HCT116 (cell line): ENCODE measurements around the gene WDR4. TPM values are rescaled to one million over a fixed set of nuclear protein-coding genes. Genes with fewer than 3 reads are reported as not detected.

Experiments used
- ATAC-seq: fragments of 200-7000 bp; cut with Tn5 transposase; 2 replicates; pipeline ENCODE4 v1.9.1; 2020; ENCODE audit warnings: mild to moderate bottlenecking, moderate library complexity
- BruUV-seq: library from RNA; stranded (reverse); fragments of 400-500 nt; replicated peaks from 2 replicates; lab custom pipeline; 2021; lab: Mats Ljungman, UMichigan
- CTCF ChIA-PET: fragments of 300-600 bp; sonication (Branson Sonifier 250); formaldehyde crosslinking; loops from one replicate; lab custom pipeline; 2021; ENCODE audit warnings: antibody characterized with exemption; lab: Charles Lee
- POLR2A ChIA-PET: fragments of 300-600, 350-600 bp; sonication (Branson Sonifier 250); formaldehyde crosslinking; loops from one replicate; lab custom pipeline; 2021; ENCODE audit warnings: antibody characterized with exemption; lab: Charles Lee
- RAD21 ChIA-PET, 2 experiments: fragments of 300-600 bp; sonication (Branson Sonifier 250); formaldehyde crosslinking; loops; one replicate each; lab custom pipeline; 2023; ENCODE audit warnings: low total read pairs in 2 of 2; ENCODE audit not compliant: uncharacterized antibody in 2 of 2, unreplicated experiment in 2 of 2, low non-redundant PET in 1 of 2; lab: Charles Lee
- DNase-seq: peaks from one replicate; pipeline ENCODE4 v3.0.0-alpha.2; 2010; ENCODE audit warnings: low read depth, low spot score
- H2AFZ ChIP-seq: fragments of 200-600 bp; shearing (Covaris generic), sonication (generic); 2 replicates; pipeline ENCODE4 v1.6.1; 2017; ENCODE audit warnings: low read depth, mixed run types, mixed read lengths, antibody characterized with exemption, low read length; ENCODE audit not compliant: poor library complexity, severe bottlenecking
- H3K27ac ChIP-seq: 2 replicates; pipeline ENCODE4 v1.5.1; 2012; ENCODE audit warnings: low read depth, low read length
- H3K27me3 ChIP-seq: fragments of 200-600 bp; sonication (generic); 2 replicates; pipeline ENCODE4 v1.6.1; 2016; ENCODE audit warnings: mixed run types, low read length, mixed read lengths; ENCODE audit not compliant: insufficient read depth
- H3K36me3 ChIP-seq, 2 experiments: fragments of 200-500 bp in 1 of 2; fragments of 200-600 bp in 1 of 2; sonication (Bioruptor generic) in 1 of 2; sonication (generic) in 1 of 2; 2 replicates each; pipeline versions ENCODE4 v1.5.1 to v1.6.1; 2014 to 2016; ENCODE audit warnings: low read length in 2 of 2, inconsistent platforms in 1 of 2, mixed read lengths in 1 of 2, mixed run types in 1 of 2; ENCODE audit not compliant: insufficient read depth in 2 of 2, control insufficient read depth in 1 of 2
- H3K4me1 ChIP-seq, 2 experiments: fragments of 200-600 bp in 1 of 2; sonication (generic) in 1 of 2; 2 replicates each; pipeline versions ENCODE4 v1.5.1 to v1.6.1; 2012 to 2017; ENCODE audit warnings: low read length in 2 of 2, inconsistent platforms in 1 of 2, mild to moderate bottlenecking in 1 of 2, mixed read lengths in 1 of 2, mixed run types in 1 of 2, moderate library complexity in 1 of 2; ENCODE audit not compliant: insufficient read depth in 2 of 2, control insufficient read depth in 1 of 2
- H3K4me2 ChIP-seq: fragments of 200-600 bp; sonication (generic); 2 replicates; pipeline ENCODE4 v1.6.1; 2017; ENCODE audit warnings: mixed run types, low read length, mixed read lengths
- H3K4me3 ChIP-seq, 2 experiments: fragments of 200-600 bp in 1 of 2; sonication (generic) in 1 of 2; replicated peaks in 1 of 2; 2 replicates each; pipeline ENCODE4 v1.5.1; 2011 to 2016; ENCODE audit warnings: low read length in 2 of 2, control low read depth in 1 of 2, low read depth in 1 of 2, mild to moderate bottlenecking in 1 of 2, mixed read lengths in 1 of 2, mixed run types in 1 of 2
- H3K79me2 ChIP-seq: fragments of 200-600 bp; sonication (generic); 2 replicates; pipeline ENCODE4 v1.6.1; 2017; ENCODE audit warnings: mild to moderate bottlenecking, mixed run types, low read length, moderate library complexity, mixed read lengths; ENCODE audit not compliant: insufficient read depth
- H3K9ac ChIP-seq: fragments of 200-600 bp; sonication (generic); 2 replicates; pipeline ENCODE4 v1.6.1; 2016; ENCODE audit warnings: low read length, mixed read lengths
- H3K9me2 ChIP-seq: fragments of 200-600 bp; sonication (generic), shearing (Covaris generic); 2 replicates; pipeline ENCODE4 v1.6.1; 2017; ENCODE audit warnings: mixed run types, mild to moderate bottlenecking, moderate library complexity; ENCODE audit not compliant: insufficient read depth
- H3K9me3 ChIP-seq, 2 experiments: fragments of 200-500 bp in 1 of 2; fragments of 200-600 bp in 1 of 2; sonication (Bioruptor generic) in 1 of 2; sonication (generic) in 1 of 2; 2 replicates each; pipeline ENCODE4 v1.6.1; 2014 to 2017; ENCODE audit warnings: low read length in 2 of 2, mixed read lengths in 2 of 2, inconsistent platforms in 1 of 2, low read depth in 1 of 2, mild to moderate bottlenecking in 1 of 2, mixed run types in 1 of 2, moderate library complexity in 1 of 2; ENCODE audit not compliant: control insufficient read depth in 1 of 2, insufficient read depth in 1 of 2
- H4K20me1 ChIP-seq: fragments of 200-600 bp; sonication (generic), shearing (Covaris generic); 2 replicates; pipeline ENCODE4 v1.6.1; 2017; ENCODE audit warnings: mixed run types, mild to moderate bottlenecking, moderate library complexity; ENCODE audit not compliant: insufficient read depth
- CBX3 ChIP-seq: IDR thresholded peaks from 2 replicates; pipeline ENCODE4 v1.6.1; 2012; ENCODE audit warnings: low read depth
- CEBPB ChIP-seq: IDR thresholded peaks from 2 replicates; pipeline ENCODE4 v1.6.1; 2012; ENCODE audit warnings: low read depth
- EGR1 ChIP-seq: IDR thresholded peaks from 2 replicates; pipeline ENCODE4 v1.6.1; 2012; ENCODE audit warnings: low read depth
- EZH2 ChIP-seq: fragments of 200-600 bp; sonication (generic); IDR thresholded peaks from 2 replicates; pipeline ENCODE4 v1.6.1; 2017; ENCODE audit warnings: antibody characterized with exemption, mixed run types
- EZH2phosphoT487 ChIP-seq: fragments of 200-600 bp; IDR thresholded peaks from 2 replicates; pipeline ENCODE4 v1.6.1; 2018; ENCODE audit warnings: antibody characterized with exemption, borderline replicate concordance
- FOSL1 ChIP-seq: IDR thresholded peaks from 2 replicates; pipeline ENCODE4 v1.6.1; 2012; ENCODE audit warnings: low read depth
- POLR2A ChIP-seq: IDR thresholded peaks from 2 replicates; pipeline ENCODE4 v1.7.0; 2011; ENCODE audit warnings: borderline replicate concordance; ENCODE audit not compliant: insufficient read depth, insufficient read length; ENCODE audit errors: extremely low read depth
- POLR2AphosphoS5 ChIP-seq: IDR thresholded peaks from 2 replicates; pipeline ENCODE4 v1.6.1; 2011; ENCODE audit warnings: mild to moderate bottlenecking, low read depth, low read length, moderate library complexity
- SIN3A ChIP-seq: IDR thresholded peaks from 2 replicates; pipeline ENCODE4 v1.6.1; 2012; ENCODE audit warnings: low read depth
- SP1 ChIP-seq: IDR thresholded peaks from 2 replicates; pipeline ENCODE4 v1.6.1; 2012; ENCODE audit warnings: low read depth
- SRF ChIP-seq: IDR thresholded peaks from 2 replicates; pipeline ENCODE4 v1.6.1; 2012; ENCODE audit warnings: low read depth
- TCF7L2 ChIP-seq: IDR thresholded peaks from 2 replicates; pipeline ENCODE4 v1.7.0; 2011; ENCODE audit warnings: borderline replicate concordance, inconsistent platforms; ENCODE audit not compliant: insufficient read depth, insufficient read length; ENCODE audit errors: extremely low read depth
- intact Hi-C: fragments of 100-400 bp; cut with micrococcal nuclease; formaldehyde crosslinking; loops from 2 replicates; pipeline ENCODE4 v1.10.0; 2022
- total RNA-seq: library from RNA; stranded (reverse); gene quantifications from one replicate; pipeline ENCODE4 v1.2.1, GENCODE V29; 2021; ENCODE audit not compliant: unreplicated experiment

WDR4 gene
- total RNA-seq, 1 experiment from 2014 or later, result 34.8 TPM

DNA sequence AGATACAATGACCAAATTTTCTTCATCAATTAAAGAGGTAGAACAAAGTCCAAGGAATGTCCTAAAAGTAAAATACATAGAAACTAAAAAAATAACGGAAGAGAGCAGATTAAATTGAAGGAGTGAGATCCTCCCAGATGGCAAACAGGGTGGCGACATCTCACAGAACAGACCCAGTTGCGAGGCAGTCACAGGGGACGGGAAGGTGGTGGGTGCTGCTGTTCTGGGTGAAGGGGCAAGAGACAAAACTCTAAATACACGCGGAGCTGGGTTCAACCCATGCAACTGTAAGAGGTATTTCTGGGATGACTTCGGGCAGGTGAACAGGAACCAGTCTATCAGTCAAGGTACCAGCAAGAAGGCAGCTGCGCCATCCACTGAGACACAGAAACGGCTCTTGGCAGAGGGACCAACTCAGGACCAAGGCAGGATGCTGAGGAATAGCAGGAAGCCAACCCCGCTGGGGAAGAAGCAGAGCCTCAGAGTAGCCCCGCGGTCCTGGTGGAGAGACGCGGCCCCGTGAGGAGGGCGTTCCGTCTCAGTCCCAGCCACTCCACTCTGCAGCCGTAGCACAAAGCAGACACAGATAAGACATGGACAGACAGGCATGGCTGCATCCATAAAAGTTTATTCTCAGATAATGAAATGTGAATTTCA, 32.2 kb downstream of the WDR4 start:
- H3K9ac ChIP-seq, result no peak overlapping the region
- DNase-seq (no peak), ATAC-seq (no peak)
- no peaks in the 10 kb centered on the region for H3K9me2 ChIP-seq
- peaks cover 17% of the 10 kb centered on the region; the same call in 1 of the 2 replicates for H4K20me1 ChIP-seq
- H3K79me2 ChIP-seq, result peaks cover 95% of the 10 kb centered on the region
- intact Hi-C loops, result no loop called here
- H3K4me2 ChIP-seq, result no peak overlapping the region
- no TSS peak for BruUV-seq
- H3K27ac ChIP-seq, result no peak overlapping the region
- H3K27me3 ChIP-seq, result no peaks in the 10 kb centered on the region
- H3K4me1 ChIP-seq, result no peaks in the 10 kb centered on the region
- H3K36me3 ChIP-seq, result peaks cover 28 to 71% of the 10 kb centered on the region in 2 experiments
- ChIA-PET POLR2A (no interaction called here), RAD21 (no interaction called here), CTCF (no interaction called here)
- no peaks in the 10 kb centered on the region for H3K9me3 ChIP-seq
- no peak overlapping the region for H3K4me3 ChIP-seq
- TF ChIP-seq EZH2phosphoT487 (no peak), SP1 (no peak)
- H2AFZ ChIP-seq, result no peak overlapping the region

DNA sequence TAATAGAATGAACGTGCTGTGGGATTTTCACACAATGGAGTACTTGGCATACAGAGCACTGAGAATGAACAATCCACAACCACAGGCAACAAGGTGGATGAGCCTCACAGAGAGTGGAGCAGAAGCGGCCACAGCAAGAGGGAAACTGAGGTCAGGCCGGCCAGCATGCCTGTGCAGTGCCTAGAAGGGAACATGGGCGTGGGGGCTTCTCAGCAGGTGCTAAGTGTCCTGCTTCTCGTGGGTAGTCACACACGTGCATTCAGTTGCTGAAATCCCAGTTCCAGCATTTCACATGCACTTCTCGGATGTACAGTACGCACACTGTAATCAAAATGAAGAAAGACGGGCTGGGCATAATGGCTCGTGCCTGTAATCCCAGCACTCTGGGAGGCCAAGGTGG, 33.1 kb downstream of the WDR4 start:
- no peak for DNase-seq
- Histone ChIP-seq H3K4me2 (no peak overlapping the region), H3K27me3 (no peaks in the 10 kb centered on the region), H3K9me2 (no peaks in the 10 kb centered on the region), H3K27ac (no peak overlapping the region), H3K9me3 (no peaks in the 10 kb centered on the region), H2AFZ (no peak overlapping the region)
- BruUV-seq, result no TSS peak
- intact Hi-C loops, result no loop called here
- no peak for TF ChIP-seq FOSL1
- TF ChIP-seq EGR1, result no peak
- TF ChIP-seq CBX3, result no peak
- no peak for TF ChIP-seq SRF
- no peak for TF ChIP-seq TCF7L2
- no peak for TF ChIP-seq CEBPB
- no peak for TF ChIP-seq POLR2A
- TF ChIP-seq SIN3A, result no peak
- TF ChIP-seq EZH2, result no peak
- TF ChIP-seq POLR2AphosphoS5, result no peak
- TF ChIP-seq, all 23 proteins: peak for 0
- CTCF ChIA-PET, result no interaction called here
- Histone ChIP-seq H3K79me2 (peaks cover 85% of the 10 kb centered on the region), H3K4me3 (no peak overlapping the region), H3K9ac (no peak overlapping the region), H3K4me1 (no peaks in the 10 kb centered on the region), H3K36me3 (peaks cover 28 to 73% of the 10 kb centered on the region in 2 experiments), H4K20me1 (peaks cover 17% of the 10 kb centered on the region; the same call in 1 of the 2 replicates)
- POLR2A ChIA-PET, result no interaction called here
- ATAC-seq, result no peak
- RAD21 ChIA-PET, result no interaction called here
